Stimulated activated CD8-positive, alpha-beta memory T cell treated with anti-CD3 and anti-CD28 coated beads, Interleukin-12 subunit alpha, Interleukin-12 subunit beta, amount 100 ng/mL, for 1 hour (primary cell): ENCODE results near the gene OMA1.
"Not testable (repeated sequence)": the region's sequence is repeated elsewhere in the genome, so short reads cannot be mapped to it uniquely, and the experiment has no call there.

Source experiments
- DNase-seq: peaks from one replicate; pipeline ENCODE4 v3.0.0-alpha.2; 2020; ENCODE audit warnings: low read depth

OMA1 gene

GRCh38 chr1:58524353-58524945, 22.1 kb downstream of the OMA1 start:
- DNase-seq, result no peak

- DNase-seq, result no peak
Measured at GRCh38 chr1:58515794-58516401, 30.6 kb downstream of the OMA1 start.

- no peak for DNase-seq
Measured at GRCh38 chr1:58513956-58514355, 32.6 kb downstream of the OMA1 start.

- DNase-seq, result no peak
Measured at GRCh38 chr1:58508629-58509028, 37.9 kb downstream of the OMA1 start.

GRCh38 chr1:58505286-58505685, 41.2 kb downstream of the OMA1 start:
- no peak for DNase-seq

GRCh38 chr1:58502519-58502918, 44.0 kb downstream of the OMA1 start:
- no peak for DNase-seq

GRCh38 chr1:58500043-58500442, 46.5 kb downstream of the OMA1 start:
- no peak for DNase-seq

- DNase-seq, result no peak
Measured at GRCh38 chr1:58497499-58497898, 49.0 kb downstream of the OMA1 start.

- DNase-seq, result no peak
Measured at GRCh38 chr1:58496042-58496441, 50.5 kb downstream of the OMA1 start.

GRCh38 chr1:58488914-58489313, 57.6 kb downstream of the OMA1 start:
- not testable (repeated sequence) for DNase-seq

GRCh38 chr1:58487002-58487401, 59.5 kb downstream of the OMA1 start:
- no peak for DNase-seq

GRCh38 chr1:58481962-58482361, 64.6 kb downstream of the OMA1 start:
- DNase-seq, result no peak

GRCh38 chr1:58480191-58480590, 66.3 kb downstream of the OMA1 start:
- no peak for DNase-seq

GRCh38 chr1:58477390-58477789, 69.1 kb downstream of the OMA1 start:
- DNase-seq, result no peak

- no peak for DNase-seq
Measured at GRCh38 chr1:58476179-58476578, 70.3 kb downstream of the OMA1 start.

GRCh38 chr1:58469476-58469875, 77.0 kb downstream of the OMA1 start:
- DNase-seq, result no peak

GRCh38 chr1:58469016-58469415, 77.5 kb downstream of the OMA1 start:
- no peak for DNase-seq

- no peak for DNase-seq
Measured at GRCh38 chr1:58468612-58469011, 77.9 kb downstream of the OMA1 start.

- no peak for DNase-seq
Measured at GRCh38 chr1:58466630-58467241, 79.8 kb downstream of the OMA1 start.

GRCh38 chr1:58465825-58466629, 80.5 kb downstream of the OMA1 start:
- DNase-seq, result no peak

GRCh38 chr1:58465176-58465575, 81.3 kb downstream of the OMA1 start:
- DNase-seq, result no peak

- no peak for DNase-seq
Measured at GRCh38 chr1:58460469-58460868, 86.1 kb downstream of the OMA1 start.

- no peak for DNase-seq
Measured at GRCh38 chr1:58459911-58460310, 86.6 kb downstream of the OMA1 start.
